GM12878 (cell line): Measurements from ENCODE around the gene GMDS. TPM values are rescaled to one million over a fixed set of nuclear protein-coding genes. Genes with fewer than 3 reads are reported as not detected.

ENCODE experiments used
- ATAC-seq: fragments of 200-7000 bp; cut with Tn5 transposase; 3 replicates; pipeline ENCODE4 v1.9.1; 2020; ENCODE audit warnings: mild to moderate bottlenecking, moderate library complexity
- BruUV-seq: library from RNA; stranded (reverse); fragments of 400-500 nt; replicated peaks from 2 replicates; lab custom pipeline; 2021; lab: Mats Ljungman, UMichigan
- CTCF ChIA-PET: fragments of 300-600 bp; sonication (Branson Sonifier 250); formaldehyde crosslinking; extraction: SDS; loops from one replicate; lab custom pipeline; 2021; ENCODE audit warnings: inconsistent platforms; lab: Yijun Ruan, JAX
- POLR2A ChIA-PET: fragments of 350-600 bp; formaldehyde crosslinking; extraction: SDS; loops from one replicate; lab custom pipeline; 2021; ENCODE audit warnings: inconsistent platforms; lab: Charles Lee
- RAD21 ChIA-PET: fragments of 300-600 bp; sonication (Branson Sonifier 250); formaldehyde crosslinking; loops from one replicate; lab custom pipeline; 2023; ENCODE audit warnings: antibody characterized with exemption; ENCODE audit not compliant: unreplicated experiment; lab: Charles Lee
- SMC1A ChIA-PET: fragments of 300-600 bp; sonication (Branson Sonifier 250); formaldehyde crosslinking; loops from one replicate; lab custom pipeline; 2023; ENCODE audit not compliant: unreplicated experiment, uncharacterized antibody; lab: Charles Lee
- DNase-seq: peaks from one replicate; pipeline ENCODE4 v3.0.0-alpha.2; 2011; ENCODE audit warnings: low read depth, low spot score
- FAIRE-seq: peaks from 3 replicates; lab custom pipeline; 2011; peaks lifted over from hg19 to GRCh38; lab: Jason Lieb, UNC
- H2AFZ ChIP-seq: 2 replicates; pipeline ENCODE4 v1.6.0; 2011; ENCODE audit warnings: low read depth, low read length, control low read depth; ENCODE audit not compliant: control insufficient read depth
- H3K27ac ChIP-seq: 2 replicates; pipeline ENCODE4 v1.5.1; 2011; ENCODE audit warnings: control low read depth; ENCODE audit not compliant: control insufficient read depth, insufficient read depth
- H3K27me3 ChIP-seq, 2 experiments: replicated peaks in 1 of 2; 2 replicates each; pipeline versions ENCODE4 v1.6.0 to v1.6.1; 2011; ENCODE audit warnings: low read length in 1 of 2; ENCODE audit not compliant: control insufficient read depth in 2 of 2, insufficient read depth in 2 of 2
- H3K36me3 ChIP-seq, 2 experiments: 2 replicates each; pipeline ENCODE4 v1.5.1; 2011; ENCODE audit warnings: low read length in 1 of 2; ENCODE audit not compliant: control insufficient read depth in 2 of 2, insufficient read depth in 2 of 2
- H3K4me1 ChIP-seq: 2 replicates; pipeline ENCODE4 v1.6.1; 2011; ENCODE audit warnings: mild to moderate bottlenecking, low read length, moderate library complexity, mixed read lengths; ENCODE audit not compliant: control insufficient read depth, insufficient read depth
- H3K4me2 ChIP-seq: 2 replicates; pipeline ENCODE4 v1.6.0; 2011; ENCODE audit warnings: control low read depth; ENCODE audit not compliant: control insufficient read depth, insufficient read depth
- H3K4me3 ChIP-seq: fragments of 200-600 bp; sonication (generic); 2 replicates; pipeline ENCODE4 v1.5.1; 2016
- H3K79me2 ChIP-seq: 2 replicates; pipeline ENCODE4 v1.6.0; 2011; ENCODE audit warnings: low read length; ENCODE audit not compliant: control insufficient read depth, insufficient read depth
- H3K9ac ChIP-seq: 2 replicates; pipeline ENCODE4 v1.8.0; 2011; ENCODE audit warnings: low read length, control low read depth, mixed read lengths; ENCODE audit not compliant: control insufficient read depth, insufficient read depth
- H3K9me3 ChIP-seq: replicated peaks from 3 replicates; pipeline ENCODE4 v1.5.1; 2011; ENCODE audit warnings: mild to moderate bottlenecking, low read length; ENCODE audit not compliant: control insufficient read depth, insufficient read depth
- H4K20me1 ChIP-seq: 2 replicates; pipeline ENCODE4 v1.6.0; 2011; ENCODE audit not compliant: control insufficient read depth, insufficient read depth
- SUZ12 ChIP-seq: fragments of 200-600 bp; sonication (generic); IDR thresholded peaks from one replicate; pipeline ENCODE4 v1.6.1; 2018; ENCODE audit warnings: antibody characterized with exemption, mild to moderate bottlenecking; ENCODE audit not compliant: unreplicated experiment
- WGBS: methylation state at CpG from one replicate; pipeline ENCODE4 v1.1.6; 2016; ENCODE audit warnings: low lambda C conversion rate; ENCODE audit not compliant: insufficient replicate concordance, insufficient coverage; ENCODE audit errors: missing lambda C conversion rate; 5-methylcytosine and 5-hydroxymethylcytosine counted together
- in situ Hi-C: fragments of 300-500 bp; cut with MboI; formaldehyde crosslinking; loops from 9 replicates; pipeline ENCODE4 v1.14.3; 2018; ENCODE audit warnings: mixed read lengths
- intact Hi-C: fragments of 100-400 bp; cut with micrococcal nuclease; formaldehyde crosslinking; loops from one replicate; pipeline ENCODE4 v1.14.2; 2022; ENCODE audit not compliant: unreplicated experiment
- polyA plus RNA-seq, 11 experiments: library from polyadenylated mRNA; depleted of rRNA in 4 of 11; unstranded in 6 of 11; stranded (reverse) in 5 of 11; fragments of >200 nt; fragmentation: Nextera tagmentation in 4 of 11; fragmentation: Illumina TruSeq in 1 of 11; extraction: Ambion mirVana in 4 of 11; extraction: Trizol in 1 of 11; gene quantifications; 1 replicate in 1 of 11; 2 replicates in 10 of 11; pipeline versions ENCODE4 v1.2.1 to v1.2.3, GENCODE V29; 2011 to 2016; ENCODE audit warnings: inconsistent platforms in 2 of 11, missing spikeins in 2 of 11, low read depth in 1 of 11
- total RNA-seq, 4 experiments: library from RNA; depleted of rRNA in 3 of 4; stranded (reverse); fragments of >200 nt in 3 of 4; fragmentation: Illumina TruSeq in 1 of 4; extraction: Trizol in 1 of 4; gene quantifications; 2 replicates each; pipeline versions ENCODE4 v1.2.1 to v1.2.3, GENCODE V29; 2013 to 2021
- TF ChIP-seq, protein P1 (sequence below): IDR thresholded peaks from 2 replicates; pipeline ENCODE4 v1.6.1; 2012; ENCODE audit warnings: low read depth, low read length, improper control_type of control experiment

Gene GMDS
- total and polyA plus RNA-seq, 10 of the 15 experiments (the other 5 are each of a cell fraction or from before 2014, with no cell fraction given): 0.61 to 53.8 (median 29.3) TPM

DNA sequence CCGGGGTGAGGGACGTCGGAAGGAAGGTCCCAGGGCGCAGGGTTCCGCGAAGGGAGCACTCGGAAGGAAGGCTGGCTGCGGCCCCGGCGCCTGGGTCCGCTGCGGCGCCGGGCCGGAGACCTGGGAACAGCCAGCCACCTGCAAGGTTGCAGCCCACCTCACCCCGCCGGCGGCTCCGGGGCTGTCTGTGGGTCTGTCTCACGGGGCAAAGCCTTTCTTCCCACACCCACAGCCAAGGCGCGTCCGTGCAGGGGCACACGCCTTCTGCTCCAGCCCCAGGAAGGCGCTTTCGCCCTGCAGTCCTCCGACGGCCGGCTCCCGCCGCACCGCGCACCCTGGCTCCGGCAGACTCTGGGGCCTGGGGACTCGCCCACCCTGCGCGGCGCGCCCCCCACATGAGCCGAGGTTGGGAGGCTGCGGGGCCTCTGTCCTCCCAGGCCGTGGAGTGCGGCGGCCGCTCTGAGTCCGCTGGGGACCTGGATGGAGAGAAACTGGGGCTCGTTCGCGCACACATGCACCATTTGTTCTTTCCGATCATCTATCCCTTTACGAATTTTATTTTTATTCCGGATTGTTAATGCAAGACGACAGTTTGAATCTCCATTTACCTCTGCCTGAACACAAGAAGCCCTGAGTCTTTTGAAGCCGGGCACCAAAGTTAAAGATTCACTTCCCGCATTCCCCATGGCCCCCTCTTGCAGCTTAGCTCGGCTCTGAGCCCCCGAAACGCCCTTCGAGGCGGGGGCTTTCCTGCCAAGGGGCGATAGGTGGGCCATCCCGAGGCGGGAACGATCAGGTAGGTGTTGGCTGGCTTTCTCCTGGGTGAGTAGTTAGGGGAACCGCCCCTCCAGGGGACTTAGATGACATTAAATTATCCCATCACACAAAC, 640.2 kb downstream of the GMDS start:
- Histone ChIP-seq H3K79me2 (no peaks in the 10 kb centered on the region), H3K27ac (no peak overlapping the region), H3K36me3 (no peaks in the 10 kb centered on the region), H3K4me3 (no peak overlapping the region), H3K9ac (no peak overlapping the region), H4K20me1 (0 out of 2 replicates have a peak, but pooled peaks cover 3% of the 10 kb centered on the region), H3K9me3 (no peaks in the 10 kb centered on the region), H2AFZ (no peak overlapping the region), H3K27me3 (peaks cover 29 to 49% of the 10 kb centered on the region in 2 experiments), H3K4me1 (peaks cover 10% of the 10 kb centered on the region), H3K4me2 (peak overlapping the region; percentile 77)
- ATAC-seq (no peak), DNase-seq (no peak), FAIRE-seq (no peak)
- ChIA-PET SMC1A (interaction anchor here (1.0 to 2.1 kb wide), 4 partner anchors 164 to 587 kb away, joined by 3 to 16 read pairs (median 4); no protein-coding TSS in a partner anchor), RAD21 (interaction anchor here (0.7 kb wide), 1 partner anchor 499 kb away, joined by 3 read pairs; no protein-coding TSS in a partner anchor), CTCF (interaction anchor here (0.7 to 3.4 kb wide), 10 partner anchors 9 to 749 kb away, joined by 3 to 25 read pairs (median 3); no protein-coding TSS in a partner anchor), POLR2A (no interaction called here)
- no TSS peak for BruUV-seq
- 13% methylated on average over 53 of the region's 65 CpGs for WGBS
- TF ChIP-seq, protein P1, sequence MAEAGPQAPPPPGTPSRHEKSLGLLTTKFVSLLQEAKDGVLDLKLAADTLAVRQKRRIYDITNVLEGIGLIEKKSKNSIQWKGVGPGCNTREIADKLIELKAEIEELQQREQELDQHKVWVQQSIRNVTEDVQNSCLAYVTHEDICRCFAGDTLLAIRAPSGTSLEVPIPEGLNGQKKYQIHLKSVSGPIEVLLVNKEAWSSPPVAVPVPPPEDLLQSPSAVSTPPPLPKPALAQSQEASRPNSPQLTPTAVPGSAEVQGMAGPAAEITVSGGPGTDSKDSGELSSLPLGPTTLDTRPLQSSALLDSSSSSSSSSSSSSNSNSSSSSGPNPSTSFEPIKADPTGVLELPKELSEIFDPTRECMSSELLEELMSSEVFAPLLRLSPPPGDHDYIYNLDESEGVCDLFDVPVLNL: no peak
- TF ChIP-seq SUZ12: peak; percentile 47
- intact Hi-C loops (loop anchor here (2.0 to 10.0 kb wide), 2 partner anchors 170 to 750 kb away; no protein-coding TSS in a partner anchor), in situ Hi-C loops (loop anchor here (5.0 kb wide), 1 partner anchor 587 kb away; no protein-coding TSS in a partner anchor)
